Measurements from ENCODE around the gene SSBP1. TPM values are rescaled to one million over a fixed set of nuclear protein-coding genes. Genes with fewer than 3 reads are reported as not detected.

SSBP1 gene
- polyA plus RNA-seq, 2 of the 4 experiments (the other 2 are of a cell fraction) = 368 to 453 TPM

- TF ChIP-seq ATOH8 (CRISPR knock-in tag; IDR thresholded peaks at IDR 0.05; ENCODE audit: low read depth) (no peak), HDAC2 (IDR thresholded peaks at IDR 0.05) (no peak), RAD21 (conservative IDR thresholded peaks at IDR 0.05 in 1 of 2, IDR thresholded peaks at IDR 0.05 in 1 of 2) (no peak), FOSB (CRISPR knock-in tag; IDR thresholded peaks at IDR 0.05) (no peak), FOXS1 (CRISPR knock-in tag; IDR thresholded peaks at IDR 0.05) (no peak)
Measured at GRCh38 chr7:141704741-141705140, 33.4 kb upstream of the SSBP1 start (continued).

- no peak overlapping the region for H3K27ac ChIP-seq
- TF ChIP-seq HOXB13 (CRISPR knock-in tag; IDR thresholded peaks at IDR 0.05; ENCODE audit: low read depth) = no peak
- TF ChIP-seq RAD21 (conservative IDR thresholded peaks at IDR 0.05 in 1 of 2, IDR thresholded peaks at IDR 0.05 in 1 of 2) = no peak
- no peak for TF ChIP-seq FOSB (CRISPR knock-in tag; IDR thresholded peaks at IDR 0.05)
- no peak for TF ChIP-seq GATA3 (IDR thresholded peaks at IDR 0.05; ENCODE audit: borderline replicate concordance)
- no peak for TF ChIP-seq FOXS1 (CRISPR knock-in tag; IDR thresholded peaks at IDR 0.05)
- no peak for TF ChIP-seq HDAC2 (IDR thresholded peaks at IDR 0.05)
- TF ChIP-seq EP300 (IDR thresholded peaks at IDR 0.05) = no peak
- TF ChIP-seq CTCF (IDR thresholded peaks at IDR 0.05) = no peak
- no peak for TF ChIP-seq MYC (IDR thresholded peaks at IDR 0.05; ENCODE audit: borderline replicate concordance, low read length)
- no peak for TF ChIP-seq ZFP36 (IDR thresholded peaks at IDR 0.05; ENCODE audit: borderline replicate concordance, partially characterized antibody)
- TF ChIP-seq E2F6 (IDR thresholded peaks at IDR 0.05; ENCODE audit: borderline replicate concordance, low read depth) = no peak
- no peak for TF ChIP-seq NFE2L2 (conservative IDR thresholded peaks at IDR 0.05; ENCODE audit: low read length)
- TF ChIP-seq HEYL (CRISPR knock-in tag; IDR thresholded peaks at IDR 0.05) = no peak
- no peak for TF ChIP-seq RFX5 (IDR thresholded peaks at IDR 0.05)
- TF ChIP-seq POLR2AphosphoS2 (conservative IDR thresholded peaks at IDR 0.05; ENCODE audit: low read length) = no peak
- no peak for TF ChIP-seq PHF8 (IDR thresholded peaks at IDR 0.05; ENCODE audit: borderline replicate concordance, low read depth)
- FAIRE-seq = no peak
- no peak overlapping the region for H3K4me3 ChIP-seq
- 86% methylated on average over 1 of the region's 1 CpG for WGBS (ENCODE audit: missing lambda C conversion rate)
- no peaks in the 10 kb centered on the region for H3K9me3 ChIP-seq
- ATAC-seq = no peak
- H3K4me2 ChIP-seq = no peak overlapping the region
- DNase-seq (ENCODE audit: low read depth in 1 of 2, low spot score in 1 of 2) = no peak
- POLR2A ChIA-PET = interaction anchor here (1.6 kb wide), 1 partner anchor 32 kb away, joined by 4 read pairs; the partner anchor contains the start of gene SSBP1
- peaks cover 33% of the 10 kb centered on the region for H3K4me1 ChIP-seq
- CTCF ChIA-PET = no interaction called here
Measured at GRCh38 chr7:141706239-141707064, 31.7 kb upstream of the SSBP1 start.

GRCh38 chr7:141708351-141708750 is 29.8 kb upstream of the SSBP1 start, which contains the start of gene WEE2:
Gene WEE2 (plus strand): TSS chr7:141708353. CDS start chr7:141708759, 406 bp downstream.
- no peak for ATAC-seq
- Histone ChIP-seq H3K4me1 (peaks cover 23% of the 10 kb centered on the region), H3K27ac (no peak within 1 kb of the TSS), H3K4me2 (no peak within 1 kb of the TSS), H3K4me3 (no peak within 1 kb of the TSS), H3K9me3 (no peaks in the 10 kb centered on the region)
- WGBS (ENCODE audit: missing lambda C conversion rate) = 75% methylated on average over 6 of the region's 6 CpGs
- FAIRE-seq = no peak
- POLR2A ChIA-PET = no interaction called here
- no peak for DNase-seq (ENCODE audit: low read depth in 1 of 2, low spot score in 1 of 2)
- CTCF ChIA-PET = interaction anchor here (1.7 to 2.2 kb wide), 5 partner anchors 11 to 77 kb away, joined by 4 to 15 read pairs (median 6); partner anchors contain the start of gene SSBP1
- TF ChIP-seq MAX (IDR thresholded peaks at IDR 0.05) = no peak
- TF ChIP-seq TP53 (CRISPR knock-in tag; IDR thresholded peaks at IDR 0.05) = no peak
- no peak for TF ChIP-seq ZC3H11A (IDR thresholded peaks at IDR 0.05)
- TF ChIP-seq CTCF (IDR thresholded peaks at IDR 0.05) = no peak
- no peak for TF ChIP-seq NFE2L2 (conservative IDR thresholded peaks at IDR 0.05; ENCODE audit: low read length)
- no peak for TF ChIP-seq GATA3 (IDR thresholded peaks at IDR 0.05; ENCODE audit: borderline replicate concordance)
- no peak for TF ChIP-seq TFCP2L1 (CRISPR knock-in tag; IDR thresholded peaks at IDR 0.05)
- TF ChIP-seq HOXA7 (CRISPR knock-in tag; IDR thresholded peaks at IDR 0.05) = no peak
- no peak for TF ChIP-seq EP300 (IDR thresholded peaks at IDR 0.05)
- TF ChIP-seq RARB (CRISPR knock-in tag; IDR thresholded peaks at IDR 0.05) = no peak
- no peak for TF ChIP-seq KDM1A (IDR thresholded peaks at IDR 0.05; ENCODE audit: low read depth)
- TF ChIP-seq EHF (CRISPR knock-in tag; IDR thresholded peaks at IDR 0.05) = no peak
- TF ChIP-seq RAD21 (conservative IDR thresholded peaks at IDR 0.05 in 1 of 2, IDR thresholded peaks at IDR 0.05 in 1 of 2) = no peak
- TF ChIP-seq MAFK (IDR thresholded peaks at IDR 0.05; ENCODE audit: partially characterized antibody) = no peak
- no peak for TF ChIP-seq ELK1 (IDR thresholded peaks at IDR 0.05; ENCODE audit: low read depth, low read length)
